Ishikawa (cell line): ENCODE data around the gene PILRB.

Source experiments
- CEBPB ChIP-seq: IDR thresholded peaks from 2 replicates; pipeline ENCODE4 v1.6.1; 2012
- CREB1 ChIP-seq: IDR thresholded peaks from 2 replicates; pipeline ENCODE4 v1.6.1; 2012; ENCODE audit warnings: low read depth
- EGR1 ChIP-seq: IDR thresholded peaks from 2 replicates; pipeline ENCODE4 v1.6.1; 2012
- EP300 ChIP-seq: IDR thresholded peaks from 2 replicates; pipeline ENCODE4 v1.6.1; 2012; ENCODE audit warnings: borderline replicate concordance
- FOXM1 ChIP-seq: IDR thresholded peaks from 2 replicates; pipeline ENCODE4 v1.6.1; 2012; ENCODE audit warnings: low read depth, borderline replicate concordance
- MAX ChIP-seq: IDR thresholded peaks from 2 replicates; pipeline ENCODE4 v1.6.1; 2012
- NFIC ChIP-seq: IDR thresholded peaks from 2 replicates; pipeline ENCODE4 v1.6.1; 2012
- RAD21 ChIP-seq: IDR thresholded peaks from 2 replicates; pipeline ENCODE4 v1.6.1; 2012; ENCODE audit warnings: low read depth
- REST ChIP-seq: IDR thresholded peaks from 2 replicates; pipeline ENCODE4 v1.6.1; 2012; ENCODE audit warnings: low read depth, mild to moderate bottlenecking
- TAF1 ChIP-seq: IDR thresholded peaks from 2 replicates; pipeline ENCODE4 v1.6.1; 2012; ENCODE audit warnings: low read depth, mild to moderate bottlenecking
- TCF12 ChIP-seq: IDR thresholded peaks from 2 replicates; pipeline ENCODE4 v1.6.1; 2012; ENCODE audit warnings: low read depth
- TEAD4 ChIP-seq: IDR thresholded peaks from 2 replicates; pipeline ENCODE4 v1.6.1; 2012
- YY1 ChIP-seq: IDR thresholded peaks from 2 replicates; pipeline ENCODE4 v1.6.1; 2012; ENCODE audit warnings: low read depth
- ZBTB7A ChIP-seq: IDR thresholded peaks from 2 replicates; pipeline ENCODE4 v1.6.1; 2012; ENCODE audit warnings: low read depth
- TF ChIP-seq, protein P1 (sequence below): IDR thresholded peaks from 2 replicates; pipeline ENCODE4 v1.6.1; 2012

Gene PILRB

GRCh38 chr7:100386940-100387339 lies 29.0 kb downstream of the PILRB start:
- no peak for TF ChIP-seq TEAD4
- no peak for TF ChIP-seq TCF12
- TF ChIP-seq TAF1 = no peak
- no peak for TF ChIP-seq ZBTB7A
- no peak for TF ChIP-seq REST
- no peak for TF ChIP-seq YY1
- no peak for TF ChIP-seq MAX
- TF ChIP-seq, protein P1, sequence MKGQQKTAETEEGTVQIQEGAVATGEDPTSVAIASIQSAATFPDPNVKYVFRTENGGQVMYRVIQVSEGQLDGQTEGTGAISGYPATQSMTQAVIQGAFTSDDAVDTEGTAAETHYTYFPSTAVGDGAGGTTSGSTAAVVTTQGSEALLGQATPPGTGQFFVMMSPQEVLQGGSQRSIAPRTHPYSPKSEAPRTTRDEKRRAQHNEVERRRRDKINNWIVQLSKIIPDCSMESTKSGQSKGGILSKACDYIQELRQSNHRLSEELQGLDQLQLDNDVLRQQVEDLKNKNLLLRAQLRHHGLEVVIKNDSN = no peak
- no peak for TF ChIP-seq FOXM1
- no peak for TF ChIP-seq CEBPB
- no peak for TF ChIP-seq EGR1
- no peak for TF ChIP-seq EP300
- TF ChIP-seq RAD21 = no peak

GRCh38 chr7:100387695-100388094 lies 29.8 kb downstream of the PILRB start:
- TF ChIP-seq EP300 (no peak), TCF12 (no peak), CREB1 (no peak), ZBTB7A (no peak), MAX (no peak), REST (no peak), FOXM1 (no peak), TAF1 (no peak)

DNA sequence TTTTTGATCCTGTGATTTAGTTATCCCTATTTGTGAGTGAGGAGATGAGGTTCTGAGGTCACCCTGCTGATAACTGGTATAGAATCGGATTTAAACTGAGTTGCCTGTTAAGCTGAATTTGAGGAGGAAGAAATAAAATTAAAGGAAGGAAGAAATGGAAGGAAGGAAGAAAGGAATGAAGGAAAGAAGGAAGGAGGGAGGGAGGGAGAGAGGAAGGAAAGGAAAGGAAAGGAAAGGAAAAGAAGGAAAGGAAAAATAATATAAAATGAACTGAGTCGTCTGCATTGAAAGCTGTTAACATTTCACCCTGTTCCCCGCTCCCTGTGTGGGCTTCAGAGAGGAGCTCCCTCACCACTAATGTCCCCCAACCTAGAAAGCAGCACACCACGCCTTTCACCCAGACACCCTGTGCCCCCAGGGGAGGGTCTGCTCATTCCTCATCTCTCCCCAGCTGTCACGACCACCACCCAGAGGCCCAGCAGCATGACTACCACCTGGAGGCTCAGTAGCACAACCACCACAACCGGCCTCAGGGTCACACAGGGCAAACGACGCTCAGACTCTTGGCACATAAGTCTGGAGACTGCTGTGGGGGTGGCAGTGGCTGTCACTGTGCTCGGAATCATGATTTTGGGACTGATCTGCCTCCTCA lies 31.6 kb downstream of the PILRB start:
- TF ChIP-seq CREB1 (no peak), TCF12 (no peak), CEBPB (no peak), RAD21 (no peak)

GRCh38 chr7:100390286-100391009 lies 32.5 kb downstream of the PILRB start:
- TF ChIP-seq, protein P1 = no peak
- TF ChIP-seq MAX (no peak), FOXM1 (no peak), YY1 (no peak), TAF1 (no peak), RAD21 (no peak), EP300 (no peak), CREB1 (no peak), EGR1 (no peak), ZBTB7A (no peak), NFIC (no peak), REST (no peak), TCF12 (no peak), TEAD4 (no peak), CEBPB (no peak)
